Mammary epithelial cell (primary cell): Measurements from ENCODE around the gene COL18A1.

ENCODE experiments used
- CTCF ChIP-seq, 2 donors: IDR thresholded peaks in 1 of 2; conservative IDR thresholded peaks in 1 of 2; 2 replicates each; pipeline ENCODE4 v1.5.1; 2011 to 2012; ENCODE audit warnings: inconsistent platforms in 2 of 2, low read length in 2 of 2, mild to moderate bottlenecking in 2 of 2, control low read depth in 1 of 2, low read depth in 1 of 2; ENCODE audit not compliant: insufficient read depth in 1 of 2; ENCODE audit errors: extremely low read depth in 1 of 2
- EZH2 ChIP-seq: IDR thresholded peaks from 2 replicates; pipeline ENCODE4 v1.6.1; 2012; ENCODE audit warnings: low read length, inconsistent platforms, borderline replicate concordance

GRCh38 chr21:45456584-45457160 is 51.7 kb downstream of the COL18A1 start:
- TF ChIP-seq CTCF (conservative IDR thresholded peaks at IDR 0.05 in 1 of 2, IDR thresholded peaks at IDR 0.05 in 1 of 2; ENCODE audit: extremely low read depth in 1 of 2, insufficient read depth in 1 of 2, low read depth in 1 of 2, low read length in 2 of 2) (no peak), EZH2 (no peak)
